GM21737 (cell line): ENCODE results near the gene DDX10.

Experiments
- ATAC-seq: cut with Tn5 transposase; IDR thresholded peaks from one replicate; pipeline ENCODE4 v1.9.1; 2021; ENCODE audit warnings: mild to moderate bottlenecking, moderate library complexity; ENCODE audit not compliant: unreplicated experiment

Gene DDX10

GRCh38 chr11:108865406-108865805 lies 200.5 kb downstream of the DDX10 start:
- no peak for ATAC-seq

GRCh38 chr11:108866781-108867180 lies 201.9 kb downstream of the DDX10 start:
- ATAC-seq = no peak

GRCh38 chr11:108870373-108871020 lies 205.6 kb downstream of the DDX10 start:
- no peak for ATAC-seq

- no peak for ATAC-seq
Measured at GRCh38 chr11:108871152-108871551, 206.3 kb downstream of the DDX10 start.

GRCh38 chr11:108871867-108872266 lies 207.0 kb downstream of the DDX10 start:
- ATAC-seq = no peak

GRCh38 chr11:108872781-108873291 lies 208.0 kb downstream of the DDX10 start:
- ATAC-seq = no peak

- ATAC-seq = no peak
Measured at GRCh38 chr11:108873310-108873709, 208.4 kb downstream of the DDX10 start.

GRCh38 chr11:108873941-108874340 lies 209.1 kb downstream of the DDX10 start:
- no peak for ATAC-seq

GRCh38 chr11:108875134-108875533 lies 210.3 kb downstream of the DDX10 start:
- no peak for ATAC-seq

GRCh38 chr11:108877178-108877577 lies 212.3 kb downstream of the DDX10 start:
- ATAC-seq = no peak

GRCh38 chr11:108880510-108880909 lies 215.6 kb downstream of the DDX10 start:
- ATAC-seq = no peak

GRCh38 chr11:108881131-108881530 lies 216.3 kb downstream of the DDX10 start:
- ATAC-seq = no peak

GRCh38 chr11:108882211-108882831 lies 217.5 kb downstream of the DDX10 start:
- ATAC-seq = no peak

GRCh38 chr11:108886005-108886659 lies 221.3 kb downstream of the DDX10 start:
- no peak for ATAC-seq

GRCh38 chr11:108886660-108887009 lies 221.8 kb downstream of the DDX10 start:
- no peak for ATAC-seq

- no peak for ATAC-seq
Measured at GRCh38 chr11:108887436-108888238, 222.8 kb downstream of the DDX10 start.

GRCh38 chr11:108890482-108891105 lies 225.7 kb downstream of the DDX10 start:
- no peak for ATAC-seq

GRCh38 chr11:108891143-108891542 lies 226.3 kb downstream of the DDX10 start:
- no peak for ATAC-seq

GRCh38 chr11:108891909-108892511 lies 227.1 kb downstream of the DDX10 start:
- ATAC-seq = no peak
